ENCODE data around the gene TM2D1.
"Not testable (repeated sequence)": the region's sequence is repeated elsewhere in the genome, so short reads cannot be mapped to it uniquely, and the experiment has no call there.

TM2D1 gene

GRCh38 chr1:61718996-61719663 is 5.8 kb downstream of the TM2D1 start:
- H3K27ac ChIP-seq (ENCODE audit: low read depth, low read length); H3K9ac ChIP-seq (ENCODE audit: low read depth in 1 of 2, low read length in 2 of 2); H3K27me3 ChIP-seq (ENCODE audit: control insufficient read depth in 1 of 2, insufficient read depth in 2 of 2, low read length in 2 of 2); H3K4me3 ChIP-seq (ENCODE audit: low read depth in 1 of 2, low read length in 2 of 2); H3K9me3 ChIP-seq (ENCODE audit: control insufficient read depth in 1 of 2, low read length in 2 of 2); H3K4me1 ChIP-seq (ENCODE audit: control insufficient read depth in 1 of 2, insufficient read depth in 2 of 2, low read length in 2 of 2): not testable (repeated sequence)
- H3K36me3 ChIP-seq (ENCODE audit: control insufficient read depth in 1 of 2, insufficient read depth in 2 of 2, low read length in 2 of 2), result peaks cover 3 to 11% of the 10 kb centered on the region in 2 donors

GRCh38 chr1:61711969-61712368 is 13.0 kb downstream of the TM2D1 start:
- peaks cover 0 to 18% of the 10 kb centered on the region in 2 donors for H3K36me3 ChIP-seq (ENCODE audit: control insufficient read depth in 1 of 2, insufficient read depth in 2 of 2, low read length in 2 of 2)
- no peak overlapping the region for H3K27ac ChIP-seq (ENCODE audit: low read depth, low read length)
- H3K9ac ChIP-seq (ENCODE audit: low read depth in 1 of 2, low read length in 2 of 2), result no peak overlapping the region
- H3K4me1 ChIP-seq (ENCODE audit: control insufficient read depth in 1 of 2, insufficient read depth in 2 of 2, low read length in 2 of 2), result no peaks in the 10 kb centered on the region
- H3K9me3 ChIP-seq (ENCODE audit: control insufficient read depth in 1 of 2, low read length in 2 of 2), result no peaks in the 10 kb centered on the region
- H3K4me3 ChIP-seq (ENCODE audit: low read depth in 1 of 2, low read length in 2 of 2), result no peak overlapping the region
- no peaks in the 10 kb centered on the region for H3K27me3 ChIP-seq (ENCODE audit: control insufficient read depth in 1 of 2, insufficient read depth in 2 of 2, low read length in 2 of 2)

- H3K9ac ChIP-seq (ENCODE audit: low read depth in 1 of 2, low read length in 2 of 2); H3K27ac ChIP-seq (ENCODE audit: low read depth, low read length); H3K27me3 ChIP-seq (ENCODE audit: control insufficient read depth in 1 of 2, insufficient read depth in 2 of 2, low read length in 2 of 2); H3K4me3 ChIP-seq (ENCODE audit: low read depth in 1 of 2, low read length in 2 of 2); H3K9me3 ChIP-seq (ENCODE audit: control insufficient read depth in 1 of 2, low read length in 2 of 2); H3K4me1 ChIP-seq (ENCODE audit: control insufficient read depth in 1 of 2, insufficient read depth in 2 of 2, low read length in 2 of 2): not testable (repeated sequence)
- H3K36me3 ChIP-seq (ENCODE audit: control insufficient read depth in 1 of 2, insufficient read depth in 2 of 2, low read length in 2 of 2), result peaks cover 0 to 21% of the 10 kb centered on the region in 2 donors
Observed at GRCh38 chr1:61711257-61711656, 13.7 kb downstream of the TM2D1 start.

- H3K27me3 ChIP-seq (ENCODE audit: control insufficient read depth in 1 of 2, insufficient read depth in 2 of 2, low read length in 2 of 2), result no peaks in the 10 kb centered on the region
- H3K36me3 ChIP-seq (ENCODE audit: control insufficient read depth in 1 of 2, insufficient read depth in 2 of 2, low read length in 2 of 2), result peaks cover 4 to 29% of the 10 kb centered on the region in 2 donors
Observed at GRCh38 chr1:61709908-61710289, 15.0 kb downstream of the TM2D1 start.

GRCh38 chr1:61708953-61709907 is 15.7 kb downstream of the TM2D1 start:
- H3K36me3 ChIP-seq (ENCODE audit: control insufficient read depth in 1 of 2, insufficient read depth in 2 of 2, low read length in 2 of 2), result peaks cover 4 to 32% of the 10 kb centered on the region in 2 donors
- H3K27ac ChIP-seq (ENCODE audit: low read depth, low read length), result no peak overlapping the region
- H3K9ac ChIP-seq (ENCODE audit: low read depth in 1 of 2, low read length in 2 of 2), result no peak overlapping the region
- no peaks in the 10 kb centered on the region for H3K9me3 ChIP-seq (ENCODE audit: control insufficient read depth in 1 of 2, low read length in 2 of 2)
- H3K4me3 ChIP-seq (ENCODE audit: low read depth in 1 of 2, low read length in 2 of 2), result no peak overlapping the region
- no peaks in the 10 kb centered on the region for H3K4me1 ChIP-seq (ENCODE audit: control insufficient read depth in 1 of 2, insufficient read depth in 2 of 2, low read length in 2 of 2)
- no peaks in the 10 kb centered on the region for H3K27me3 ChIP-seq (ENCODE audit: control insufficient read depth in 1 of 2, insufficient read depth in 2 of 2, low read length in 2 of 2)

More at GRCh38 chr1:61709908-61710289, 15.0 kb downstream of the TM2D1 start:
- no peak overlapping the region for H3K4me3 ChIP-seq (ENCODE audit: low read depth in 1 of 2, low read length in 2 of 2)
- no peak overlapping the region for H3K9ac ChIP-seq (ENCODE audit: low read depth in 1 of 2, low read length in 2 of 2)
- no peaks in the 10 kb centered on the region for H3K4me1 ChIP-seq (ENCODE audit: control insufficient read depth in 1 of 2, insufficient read depth in 2 of 2, low read length in 2 of 2)
- H3K27ac ChIP-seq (ENCODE audit: low read depth, low read length), result no peak overlapping the region
- H3K9me3 ChIP-seq (ENCODE audit: control insufficient read depth in 1 of 2, low read length in 2 of 2), result no peaks in the 10 kb centered on the region

GRCh38 chr1:61699911-61700851 is 24.8 kb downstream of the TM2D1 start:
- Histone ChIP-seq H3K9ac (ENCODE audit: low read depth in 1 of 2, low read length in 2 of 2) (no peak overlapping the region), H3K36me3 (ENCODE audit: control insufficient read depth in 1 of 2, insufficient read depth in 2 of 2, low read length in 2 of 2) (peaks cover 10 to 39% of the 10 kb centered on the region in 2 donors), H3K4me1 (ENCODE audit: control insufficient read depth in 1 of 2, insufficient read depth in 2 of 2, low read length in 2 of 2) (no peaks in the 10 kb centered on the region), H3K27me3 (ENCODE audit: control insufficient read depth in 1 of 2, insufficient read depth in 2 of 2, low read length in 2 of 2) (no peaks in the 10 kb centered on the region), H3K9me3 (ENCODE audit: control insufficient read depth in 1 of 2, low read length in 2 of 2) (no peaks in the 10 kb centered on the region), H3K4me3 (ENCODE audit: low read depth in 1 of 2, low read length in 2 of 2) (no peak overlapping the region), H3K27ac (ENCODE audit: low read depth, low read length) (no peak overlapping the region)

GRCh38 chr1:61692155-61692800 is 32.7 kb downstream of the TM2D1 start:
- peaks cover 0 to 3% of the 10 kb centered on the region in 2 donors for H3K4me1 ChIP-seq (ENCODE audit: control insufficient read depth in 1 of 2, insufficient read depth in 2 of 2, low read length in 2 of 2)
- peaks cover 0 to 8% of the 10 kb centered on the region in 2 donors for H3K36me3 ChIP-seq (ENCODE audit: control insufficient read depth in 1 of 2, insufficient read depth in 2 of 2, low read length in 2 of 2)
- no peak overlapping the region for H3K9ac ChIP-seq (ENCODE audit: low read depth in 1 of 2, low read length in 2 of 2)
- no peak overlapping the region for H3K4me3 ChIP-seq (ENCODE audit: low read depth in 1 of 2, low read length in 2 of 2)
- no peaks in the 10 kb centered on the region for H3K9me3 ChIP-seq (ENCODE audit: control insufficient read depth in 1 of 2, low read length in 2 of 2)
- H3K27me3 ChIP-seq (ENCODE audit: control insufficient read depth in 1 of 2, insufficient read depth in 2 of 2, low read length in 2 of 2), result no peaks in the 10 kb centered on the region
- no peak overlapping the region for H3K27ac ChIP-seq (ENCODE audit: low read depth, low read length)

GRCh38 chr1:61687901-61688300 is 37.0 kb downstream of the TM2D1 start:
- H3K27me3 ChIP-seq (ENCODE audit: control insufficient read depth in 1 of 2, insufficient read depth in 2 of 2, low read length in 2 of 2), result no peaks in the 10 kb centered on the region
- no peaks in the 10 kb centered on the region for H3K9me3 ChIP-seq (ENCODE audit: control insufficient read depth in 1 of 2, low read length in 2 of 2)
- peaks cover 4 to 6% of the 10 kb centered on the region in 2 donors for H3K36me3 ChIP-seq (ENCODE audit: control insufficient read depth in 1 of 2, insufficient read depth in 2 of 2, low read length in 2 of 2)

GRCh38 chr1:61682891-61683290 is 42.0 kb downstream of the TM2D1 start:
- Histone ChIP-seq H3K27ac (ENCODE audit: low read depth, low read length) (no peak overlapping the region), H3K9ac (ENCODE audit: low read depth in 1 of 2, low read length in 2 of 2) (no peak overlapping the region), H3K4me1 (ENCODE audit: control insufficient read depth in 1 of 2, insufficient read depth in 2 of 2, low read length in 2 of 2) (peaks cover 0 to 4% of the 10 kb centered on the region in 2 donors), H3K9me3 (ENCODE audit: control insufficient read depth in 1 of 2, low read length in 2 of 2) (no peaks in the 10 kb centered on the region), H3K4me3 (ENCODE audit: low read depth in 1 of 2, low read length in 2 of 2) (no peak overlapping the region), H3K27me3 (ENCODE audit: control insufficient read depth in 1 of 2, insufficient read depth in 2 of 2, low read length in 2 of 2) (no peaks in the 10 kb centered on the region), H3K36me3 (ENCODE audit: control insufficient read depth in 1 of 2, insufficient read depth in 2 of 2, low read length in 2 of 2) (peaks cover 4 to 21% of the 10 kb centered on the region in 2 donors)

More at GRCh38 chr1:61687901-61688300, 37.0 kb downstream of the TM2D1 start:
- Histone ChIP-seq H3K4me1 (ENCODE audit: control insufficient read depth in 1 of 2, insufficient read depth in 2 of 2, low read length in 2 of 2) (peaks cover 0 to 3% of the 10 kb centered on the region in 2 donors), H3K4me3 (ENCODE audit: low read depth in 1 of 2, low read length in 2 of 2) (no peak overlapping the region), H3K27ac (ENCODE audit: low read depth, low read length) (no peak overlapping the region), H3K9ac (ENCODE audit: low read depth in 1 of 2, low read length in 2 of 2) (no peak overlapping the region)
